Urinary bladder (tissue), 4 donors: Measurements from ENCODE around the gene GOLGA2. TPM values are rescaled to one million over a fixed set of nuclear protein-coding genes. Genes with fewer than 3 reads are reported as not detected.

ENCODE experiments used
- DNase-seq: peaks from one replicate; pipeline ENCODE4 v3.0.0-alpha.2; 2015; ENCODE audit errors: extremely low spot score
- H3K27ac ChIP-seq: one replicate; pipeline ENCODE4 v1.5.1; 2013; ENCODE audit warnings: low read depth, mild to moderate bottlenecking, moderate library complexity
- H3K36me3 ChIP-seq: one replicate; pipeline ENCODE4 v1.6.1; 2013; ENCODE audit warnings: mild to moderate bottlenecking, moderate library complexity; ENCODE audit not compliant: insufficient read depth
- H3K4me1 ChIP-seq: one replicate; pipeline ENCODE4 v1.6.1; 2013; ENCODE audit warnings: mild to moderate bottlenecking, moderate library complexity; ENCODE audit not compliant: insufficient read depth
- H3K4me3 ChIP-seq: one replicate; pipeline ENCODE4 v1.5.1; 2013; ENCODE audit warnings: low read depth, low read length
- WGBS: extraction: QIAGEN DNeasy Blood & Tissue Kit; methylation state at CpG from one replicate; pipeline ENCODE4 v1.1.7; 2013; 5-methylcytosine and 5-hydroxymethylcytosine counted together
- polyA plus RNA-seq: library from polyadenylated mRNA; stranded (reverse); fragments of 200-250 nt; gene quantifications from one replicate; pipeline ENCODE4 v1.2.3, GENCODE V29; 2013
- total RNA-seq: library from RNA; depleted of rRNA; stranded (reverse); fragments of >200 nt; gene quantifications from one replicate; pipeline ENCODE4 v1.2.3, GENCODE V29; 2014
- donor health status: healthy with polysubstance abuse.
- donor health status: healthy.

The GOLGA2 gene
- total and polyA plus RNA-seq, 2 donors = 88.9 to 147 TPM

DNA sequence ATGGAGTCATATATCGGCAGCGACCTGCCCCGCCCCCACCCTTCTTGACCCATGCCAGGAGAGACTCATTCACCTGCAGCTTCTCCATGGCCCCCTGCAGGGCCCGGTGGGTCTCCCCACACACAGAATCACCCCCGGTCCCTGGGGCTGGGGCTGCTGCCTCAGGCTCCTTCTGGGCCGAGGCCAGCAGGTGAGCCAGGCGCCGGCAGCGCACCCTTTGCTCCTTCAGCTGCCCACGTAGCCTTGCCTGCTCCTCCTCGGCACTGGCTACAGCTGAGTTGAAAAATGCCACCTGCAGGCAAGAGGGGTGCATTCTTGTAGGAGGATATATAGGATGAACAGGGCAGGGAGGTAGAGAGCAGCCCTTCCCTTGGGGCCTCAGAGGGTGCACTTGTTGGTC, 17.9 kb downstream of the GOLGA2 start:
- Histone ChIP-seq H3K36me3 (peaks cover 5% of the 10 kb centered on the region), H3K4me3 (no peak overlapping the region), H3K27ac (no peak overlapping the region), H3K4me1 (no peaks in the 10 kb centered on the region)
- WGBS = 86% methylated on average over 11 of the region's 11 CpGs
- no peak for DNase-seq

DNA sequence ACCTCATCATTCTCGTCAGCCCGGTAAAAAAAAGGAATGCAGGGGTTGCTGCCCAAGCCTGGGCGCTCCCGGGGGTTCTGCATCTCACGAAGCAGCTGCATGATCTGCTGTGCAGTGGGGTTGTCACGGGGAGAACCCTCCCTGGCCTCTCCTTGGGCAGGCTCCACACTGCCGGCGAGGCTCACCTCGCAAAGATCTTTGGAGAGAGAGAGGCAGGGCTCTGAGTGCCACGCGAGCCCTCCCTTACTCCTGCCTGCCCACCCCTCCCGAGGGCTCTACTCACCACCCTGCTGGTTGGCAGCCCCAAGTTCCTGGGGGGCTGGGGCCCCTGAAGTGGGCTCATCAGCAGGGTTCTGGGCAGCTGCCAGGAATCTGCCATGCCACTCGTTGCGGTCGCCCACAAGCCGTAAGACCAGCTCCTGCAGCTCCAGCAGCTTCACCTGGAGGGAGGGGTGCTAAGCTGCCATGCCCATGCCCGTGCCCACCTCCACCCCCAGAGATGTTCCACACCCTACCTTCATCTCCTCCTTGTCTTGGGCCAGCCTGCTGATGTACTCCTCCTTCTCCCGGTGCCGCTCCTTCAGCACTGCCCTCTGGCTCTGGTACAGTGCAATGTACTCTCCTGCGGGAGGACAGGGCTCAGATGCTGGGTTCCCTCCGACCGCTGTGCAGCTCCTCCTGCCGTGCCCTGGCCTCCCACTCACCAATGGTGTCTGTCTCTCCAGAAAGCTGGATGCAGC, 18.6 kb downstream of the GOLGA2 start:
- WGBS = 76% methylated on average over 23 of the region's 23 CpGs
- no peak for DNase-seq
- peaks cover 5% of the 10 kb centered on the region for H3K36me3 ChIP-seq
- no peak overlapping the region for H3K27ac ChIP-seq
- no peak overlapping the region for H3K4me3 ChIP-seq
- H3K4me1 ChIP-seq = no peaks in the 10 kb centered on the region

DNA sequence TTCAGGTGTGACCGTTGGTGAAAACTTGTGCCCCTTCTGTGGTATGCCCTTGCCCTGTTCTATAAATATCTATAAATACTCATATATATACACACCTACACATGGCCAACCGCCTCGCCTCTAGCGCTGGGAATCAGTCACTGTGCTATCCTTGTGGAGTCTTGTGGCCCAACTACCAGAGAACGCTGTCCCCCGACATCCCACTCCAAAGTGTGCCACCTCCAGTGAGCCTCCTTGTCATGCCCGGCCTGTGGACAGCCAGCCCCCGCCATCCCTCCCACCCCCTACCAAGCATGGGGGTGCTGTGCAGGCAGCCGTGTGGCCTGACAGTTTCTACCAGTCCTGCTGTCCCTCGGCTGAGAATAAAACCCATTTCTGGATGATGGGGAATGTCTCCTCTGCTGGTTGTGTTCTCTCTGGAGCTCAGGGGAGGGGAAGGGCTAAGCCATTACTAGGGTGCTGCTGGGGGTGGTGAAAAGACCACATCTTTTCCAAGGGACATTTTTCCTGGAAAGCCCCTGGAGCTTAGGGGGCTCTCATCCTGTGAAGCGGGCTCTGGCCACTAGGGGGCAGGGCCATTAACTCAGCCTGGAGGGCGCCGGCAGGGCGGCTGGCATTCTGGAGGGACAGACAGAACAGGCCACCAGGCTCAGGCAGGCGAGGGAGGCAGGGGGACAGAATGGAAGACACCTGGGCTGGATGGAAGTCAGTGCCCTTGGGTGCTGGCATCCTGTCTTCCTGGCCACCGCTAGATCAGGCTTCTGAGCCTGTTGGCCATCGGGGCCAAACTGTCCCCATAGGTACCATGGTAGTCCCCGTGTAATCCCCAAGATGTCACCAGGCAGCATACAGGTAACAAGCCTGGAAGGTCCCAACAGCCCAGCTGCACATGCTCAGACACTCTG, 20.7 kb downstream of the GOLGA2 start:
- peaks cover 5% of the 10 kb centered on the region for H3K36me3 ChIP-seq

DNA sequence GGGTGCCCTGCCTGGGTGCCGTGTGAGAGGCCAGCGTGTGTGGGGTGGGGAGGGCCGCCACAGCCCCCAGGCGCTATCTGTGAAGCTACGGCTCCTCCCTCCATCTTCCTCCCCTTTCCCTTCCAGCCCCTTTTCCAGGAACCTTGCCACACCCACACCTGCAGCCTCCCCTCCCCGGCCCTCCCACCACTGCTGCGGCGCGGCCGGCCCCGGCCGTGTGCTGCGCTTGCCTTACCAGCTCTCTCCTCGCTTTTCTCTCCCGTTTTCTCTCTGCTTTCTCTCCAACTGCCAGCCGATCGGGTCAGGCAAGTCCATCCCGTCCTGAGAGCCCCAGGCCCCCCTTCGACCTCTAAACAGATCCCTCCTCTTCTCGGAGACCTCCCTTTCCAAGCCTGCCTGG, 21.4 kb downstream of the GOLGA2 start:
- DNase-seq = no peak
- peaks cover 5% of the 10 kb centered on the region for H3K36me3 ChIP-seq
- H3K4me1 ChIP-seq = no peaks in the 10 kb centered on the region
- H3K4me3 ChIP-seq = no peak overlapping the region
- 82% methylated on average over 20 of the region's 20 CpGs for WGBS
- H3K27ac ChIP-seq = no peak overlapping the region

More for the DNA sequence above, 20.7 kb downstream of the GOLGA2 start:
- DNase-seq = no peak
- H3K4me3 ChIP-seq = no peak overlapping the region
- no peak overlapping the region for H3K27ac ChIP-seq
- H3K4me1 ChIP-seq = no peaks in the 10 kb centered on the region
- 55% methylated on average over 18 of the region's 18 CpGs for WGBS

DNA sequence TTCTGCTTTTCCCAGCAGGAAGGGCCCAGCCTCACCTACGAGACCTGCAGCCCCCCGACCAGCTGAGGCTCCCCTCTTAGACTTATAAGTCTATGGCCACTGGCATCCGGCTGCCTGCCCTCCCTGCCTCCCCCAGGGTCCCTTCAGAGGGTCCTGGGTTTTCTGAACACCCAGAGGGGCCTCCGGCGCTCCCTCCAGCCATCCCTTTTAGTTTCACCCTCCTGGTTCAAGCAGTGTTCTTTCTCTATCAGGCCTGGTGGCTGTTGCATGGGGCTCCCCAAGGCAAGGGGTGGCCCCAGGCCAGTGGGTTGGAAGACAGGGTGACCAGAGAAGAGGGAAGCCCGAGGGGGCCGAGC, 21.8 kb downstream of the GOLGA2 start:
- H3K4me3 ChIP-seq = no peak overlapping the region
- no peaks in the 10 kb centered on the region for H3K4me1 ChIP-seq
- no peak for DNase-seq
- 92% methylated on average over 7 of the region's 7 CpGs for WGBS
- peaks cover 5% of the 10 kb centered on the region for H3K36me3 ChIP-seq
- no peak overlapping the region for H3K27ac ChIP-seq

DNA sequence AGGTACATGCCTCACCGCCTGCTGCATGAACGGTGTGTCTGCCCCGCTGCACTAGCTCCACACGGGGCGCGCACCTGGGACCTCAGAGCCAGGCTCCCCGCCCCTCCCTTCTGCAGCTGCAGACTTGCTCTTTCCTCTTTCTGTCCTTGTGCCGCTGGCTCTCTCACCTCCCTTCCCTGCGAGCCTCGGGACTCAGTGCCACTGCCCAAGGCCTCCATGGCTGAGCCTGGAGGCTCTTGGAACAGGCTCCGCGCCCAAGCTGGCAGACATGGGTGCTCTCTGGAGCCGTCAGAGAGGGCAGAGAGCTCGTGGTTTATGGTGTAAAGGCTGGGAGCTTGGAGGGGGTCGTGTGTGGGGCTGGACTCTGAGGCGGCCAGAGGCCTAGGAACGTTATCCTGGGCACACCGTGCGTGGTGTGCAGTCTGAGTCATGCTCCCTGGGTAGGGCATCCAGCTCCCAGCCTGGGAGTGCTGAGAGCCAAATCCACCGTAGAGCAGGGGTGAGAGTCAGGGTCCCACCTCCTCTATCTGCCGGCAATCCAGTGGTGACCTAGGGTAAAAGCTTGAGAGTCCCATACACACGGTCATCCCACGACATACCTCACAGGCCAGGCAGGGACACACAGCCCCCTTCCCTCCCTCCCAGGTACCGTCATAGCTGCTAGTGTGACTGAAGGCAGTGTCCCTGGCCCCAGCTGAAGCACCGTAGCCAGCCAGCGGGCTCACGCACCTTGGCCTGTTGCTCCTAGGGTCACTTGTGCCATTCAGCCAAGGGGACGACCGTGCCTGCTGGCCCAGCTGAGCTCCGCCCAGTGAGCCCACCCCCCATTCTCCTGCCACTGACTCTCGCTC, 22.4 kb downstream of the GOLGA2 start:
- Histone ChIP-seq H3K27ac (no peak overlapping the region), H3K4me3 (no peak overlapping the region), H3K4me1 (no peaks in the 10 kb centered on the region), H3K36me3 (peaks cover 5% of the 10 kb centered on the region)
- WGBS = 87% methylated on average over 31 of the region's 31 CpGs
- DNase-seq = no peak

DNA sequence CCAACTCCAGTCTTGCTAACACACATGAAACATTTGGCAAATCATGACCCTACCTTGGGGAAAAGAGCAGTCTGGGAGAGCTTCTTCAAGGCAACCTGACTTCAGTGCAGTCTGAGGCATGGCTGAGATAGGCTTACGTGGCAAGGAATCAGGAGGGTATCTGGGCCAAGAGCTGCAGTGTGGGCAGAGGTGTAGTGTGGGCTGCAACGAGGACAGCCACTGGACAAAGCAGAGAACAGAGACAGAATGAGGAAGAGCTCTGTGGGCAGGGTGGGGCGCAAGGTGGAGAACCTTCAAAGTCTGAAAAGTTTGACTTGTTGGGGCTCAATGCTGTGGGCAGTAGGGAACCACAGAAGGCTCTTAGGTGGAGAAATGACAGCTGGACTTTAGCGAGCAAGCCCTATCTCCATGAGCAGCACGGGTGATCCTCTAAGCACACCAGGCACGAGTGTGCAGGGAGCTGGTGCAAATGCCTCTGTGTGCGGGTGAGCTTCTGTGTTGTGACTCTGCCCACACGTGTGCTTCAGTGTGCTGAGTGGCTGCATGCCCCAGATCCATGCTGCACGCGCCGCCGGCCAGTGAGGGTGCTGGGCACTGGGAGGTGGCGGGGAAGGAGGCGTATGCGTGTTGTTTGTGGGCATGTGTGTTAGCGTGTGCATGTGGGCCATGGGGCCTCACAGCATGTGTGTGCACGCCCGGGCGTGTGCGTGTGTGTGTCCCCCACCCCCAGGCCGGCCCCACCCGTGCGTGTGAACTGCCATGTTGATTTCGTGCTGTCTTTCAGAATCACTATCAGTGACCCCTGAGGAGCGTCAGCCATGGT, 23.3 kb downstream of the GOLGA2 start:
- no peak for DNase-seq
- Histone ChIP-seq H3K36me3 (peaks cover 5% of the 10 kb centered on the region), H3K27ac (no peak overlapping the region), H3K4me3 (no peak overlapping the region), H3K4me1 (no peaks in the 10 kb centered on the region)
- WGBS = 91% methylated on average over 25 of the region's 25 CpGs

DNA sequence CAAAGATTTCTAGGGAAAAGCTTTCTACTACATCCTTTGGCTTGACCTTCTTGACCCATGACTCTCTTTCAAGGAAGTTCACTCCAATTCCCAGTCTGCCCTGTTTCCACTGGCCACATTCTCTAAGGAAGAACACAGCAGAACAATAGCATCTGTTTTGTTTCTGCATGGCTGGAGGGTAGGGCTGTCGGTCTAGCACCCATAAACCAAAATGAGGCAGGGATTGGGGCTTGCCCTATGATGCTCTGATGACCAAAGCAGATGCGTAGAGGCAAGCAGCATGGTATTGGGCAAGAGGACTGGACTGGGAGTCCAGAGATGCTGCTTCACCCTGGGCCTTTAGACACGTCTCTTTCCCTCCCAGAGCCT, 24.1 kb downstream of the GOLGA2 start:
- no peak for DNase-seq
- 84% methylated on average over 3 of the region's 3 CpGs for WGBS
- H3K27ac ChIP-seq = no peak overlapping the region
- no peaks in the 10 kb centered on the region for H3K4me1 ChIP-seq
- H3K36me3 ChIP-seq = peaks cover 2% of the 10 kb centered on the region
- H3K4me3 ChIP-seq = no peak overlapping the region

DNA sequence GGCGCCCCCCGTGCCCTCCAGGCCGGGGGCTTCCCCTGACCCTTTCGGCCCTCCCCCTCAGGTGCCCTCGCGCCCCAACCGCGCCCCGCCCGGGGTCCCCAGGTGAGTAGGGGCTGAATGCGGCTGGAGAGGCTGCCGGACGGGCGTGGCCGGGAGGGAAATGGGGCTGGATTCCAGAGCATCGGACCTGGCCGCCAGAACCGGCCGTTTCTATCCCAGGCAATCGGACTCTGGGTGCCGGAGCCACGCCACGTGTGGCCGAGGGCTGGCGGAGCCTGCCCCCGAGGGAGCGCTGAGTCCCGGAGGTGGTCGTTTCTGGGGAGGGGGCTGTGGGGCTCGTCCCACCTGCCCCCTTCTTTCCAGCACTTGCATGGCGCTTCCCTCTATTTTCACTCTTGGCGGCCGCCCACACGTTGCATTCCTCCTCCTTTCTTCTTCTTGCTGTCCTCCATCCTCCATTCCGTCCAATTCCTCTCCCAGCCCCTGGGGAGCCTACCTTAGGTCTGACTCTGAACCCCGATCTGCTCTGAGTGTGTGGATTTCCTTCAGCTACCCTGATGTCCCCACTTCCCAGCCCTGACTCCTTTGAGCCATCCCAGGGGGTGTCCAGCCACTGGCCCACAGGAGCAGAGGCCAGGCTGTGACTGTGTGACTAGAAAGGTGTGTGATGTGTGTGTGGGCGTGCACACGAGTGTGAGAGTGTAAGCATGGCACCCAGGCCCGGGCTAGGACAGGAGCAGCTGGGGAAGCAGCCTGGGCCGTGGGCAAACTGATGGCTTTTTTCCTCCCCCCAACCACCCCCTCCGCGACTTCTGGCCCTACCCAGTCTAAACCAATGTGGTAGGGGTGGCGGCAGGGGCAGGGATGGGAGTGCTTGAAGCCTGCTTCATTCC, 24.7 kb downstream of the GOLGA2 start:
- Histone ChIP-seq H3K27ac (no peak overlapping the region), H3K36me3 (peaks cover 2% of the 10 kb centered on the region), H3K4me1 (no peaks in the 10 kb centered on the region), H3K4me3 (no peak overlapping the region)
- 58% methylated on average over 43 of the region's 43 CpGs for WGBS
- no peak for DNase-seq

DNA sequence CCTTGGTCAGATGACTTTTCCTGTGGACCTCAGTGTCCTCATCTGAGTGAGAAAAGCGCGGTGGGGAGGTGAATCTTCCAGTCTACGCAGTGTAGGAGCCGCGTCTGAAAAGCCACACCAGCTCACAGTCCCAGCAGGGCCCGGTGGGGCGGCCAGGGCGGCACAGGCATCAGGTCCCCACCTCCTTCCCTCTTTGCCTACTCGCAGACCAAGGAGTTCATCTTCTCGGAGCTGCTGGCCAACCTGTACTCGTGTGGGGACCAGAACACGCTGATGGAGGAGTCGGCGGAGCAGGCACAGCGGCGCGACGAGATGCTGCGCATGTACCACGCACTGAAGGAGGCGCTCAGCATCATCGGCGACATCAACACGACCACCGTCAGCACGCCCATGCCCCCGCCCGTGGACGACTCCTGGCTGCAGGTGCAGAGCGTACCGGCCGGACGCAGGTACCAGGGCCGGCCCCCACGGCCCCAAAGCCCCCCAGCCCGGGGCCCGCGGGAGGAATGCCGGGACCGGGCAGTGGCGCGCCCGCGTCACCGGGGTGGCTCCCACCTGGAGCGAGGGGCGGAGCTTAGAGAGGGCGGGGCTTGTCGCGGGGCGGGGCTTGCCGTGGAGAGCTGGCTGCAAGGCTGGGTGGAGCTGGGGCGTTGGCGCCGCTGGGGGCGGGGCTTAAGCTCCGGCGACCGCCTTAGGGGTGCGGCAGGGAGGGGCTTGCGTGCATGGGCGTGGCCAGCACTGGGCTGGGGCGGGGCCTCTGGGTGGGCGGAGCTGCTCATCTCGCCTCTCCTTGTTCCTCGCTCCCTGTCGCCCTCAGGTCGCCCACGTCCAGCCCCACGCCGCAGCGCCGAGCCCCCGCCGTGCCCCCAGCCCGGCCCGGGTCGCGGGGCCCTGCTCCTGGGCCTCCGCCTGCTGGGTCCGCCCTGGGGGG, 25.6 kb downstream of the GOLGA2 start:
- H3K36me3 ChIP-seq = no peaks in the 10 kb centered on the region
- no peaks in the 10 kb centered on the region for H3K4me1 ChIP-seq
- 40% methylated on average over 81 of the region's 81 CpGs for WGBS
- no peak overlapping the region for H3K4me3 ChIP-seq
- no peak overlapping the region for H3K27ac ChIP-seq
- no peak for DNase-seq

DNA sequence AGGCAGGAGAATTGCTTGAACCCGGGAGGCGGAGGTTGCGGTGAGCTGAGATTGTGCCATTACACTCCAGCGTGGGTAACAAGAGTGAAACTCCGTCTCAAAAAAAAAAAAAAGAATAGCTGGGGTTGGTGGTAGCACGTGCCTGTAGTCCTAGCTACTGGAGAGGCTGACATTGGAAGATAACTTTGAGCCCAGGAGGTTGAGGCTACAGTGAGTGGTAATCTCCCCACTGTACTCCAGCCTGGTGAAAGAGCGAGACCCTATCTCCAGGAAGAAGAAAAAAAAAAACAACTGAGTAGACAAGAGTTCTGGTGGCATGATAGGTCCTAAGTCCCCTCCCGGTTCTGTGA, 26.3 kb downstream of the GOLGA2 start:
- no peak for DNase-seq
- Histone ChIP-seq H3K4me1 (no peaks in the 10 kb centered on the region), H3K36me3 (no peaks in the 10 kb centered on the region), H3K4me3 (no peak overlapping the region), H3K27ac (no peak overlapping the region)
- 89% methylated on average over 8 of the region's 8 CpGs for WGBS
